GM12872 (cell line): ENCODE results near the gene NPNT.

ENCODE experiments used
- TF ChIP-seq, protein P1 (sequence below): IDR thresholded peaks from 3 replicates; pipeline ENCODE4 v1.5.1; 2011; ENCODE audit warnings: low read depth, mild to moderate bottlenecking, low read length, moderate library complexity; ENCODE audit not compliant: insufficient read depth

Gene NPNT

DNA sequence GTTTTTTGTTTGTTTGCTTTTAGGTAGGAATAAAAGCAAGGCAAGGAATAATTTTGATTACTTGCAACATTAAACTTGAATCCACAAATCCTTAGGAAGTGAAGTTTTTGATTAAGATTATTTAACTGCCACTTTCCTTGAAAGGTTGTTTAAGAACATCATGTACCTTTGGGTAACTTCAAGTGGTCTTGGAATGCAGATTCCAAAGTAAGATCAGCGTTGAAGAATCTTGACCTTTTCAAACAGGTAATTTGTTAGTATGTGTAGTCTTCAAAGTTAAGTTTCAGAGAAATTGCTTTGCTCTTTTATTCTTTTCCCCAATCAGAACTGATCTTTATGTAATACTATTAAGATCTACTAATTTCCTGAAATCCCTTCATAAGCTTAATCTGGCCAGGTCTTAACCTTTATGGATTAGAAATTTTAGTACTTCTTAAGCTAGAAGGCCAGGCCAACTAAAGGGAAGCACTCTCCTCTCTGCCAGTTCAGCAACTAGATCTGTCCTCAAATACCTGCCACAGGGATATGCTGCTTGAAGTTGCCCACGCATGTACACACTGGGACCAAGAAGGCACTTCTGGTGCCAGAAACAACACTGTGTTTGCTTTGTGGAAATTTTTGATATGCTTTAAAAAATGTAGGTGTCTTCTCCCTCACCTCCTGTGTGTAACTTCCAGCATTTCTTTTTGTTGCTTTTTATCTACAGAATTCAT, 7.4 kb downstream of the NPNT start:
- TF ChIP-seq, protein P1, sequence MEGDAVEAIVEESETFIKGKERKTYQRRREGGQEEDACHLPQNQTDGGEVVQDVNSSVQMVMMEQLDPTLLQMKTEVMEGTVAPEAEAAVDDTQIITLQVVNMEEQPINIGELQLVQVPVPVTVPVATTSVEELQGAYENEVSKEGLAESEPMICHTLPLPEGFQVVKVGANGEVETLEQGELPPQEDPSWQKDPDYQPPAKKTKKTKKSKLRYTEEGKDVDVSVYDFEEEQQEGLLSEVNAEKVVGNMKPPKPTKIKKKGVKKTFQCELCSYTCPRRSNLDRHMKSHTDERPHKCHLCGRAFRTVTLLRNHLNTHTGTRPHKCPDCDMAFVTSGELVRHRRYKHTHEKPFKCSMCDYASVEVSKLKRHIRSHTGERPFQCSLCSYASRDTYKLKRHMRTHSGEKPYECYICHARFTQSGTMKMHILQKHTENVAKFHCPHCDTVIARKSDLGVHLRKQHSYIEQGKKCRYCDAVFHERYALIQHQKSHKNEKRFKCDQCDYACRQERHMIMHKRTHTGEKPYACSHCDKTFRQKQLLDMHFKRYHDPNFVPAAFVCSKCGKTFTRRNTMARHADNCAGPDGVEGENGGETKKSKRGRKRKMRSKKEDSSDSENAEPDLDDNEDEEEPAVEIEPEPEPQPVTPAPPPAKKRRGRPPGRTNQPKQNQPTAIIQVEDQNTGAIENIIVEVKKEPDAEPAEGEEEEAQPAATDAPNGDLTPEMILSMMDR, result no peak

DNA sequence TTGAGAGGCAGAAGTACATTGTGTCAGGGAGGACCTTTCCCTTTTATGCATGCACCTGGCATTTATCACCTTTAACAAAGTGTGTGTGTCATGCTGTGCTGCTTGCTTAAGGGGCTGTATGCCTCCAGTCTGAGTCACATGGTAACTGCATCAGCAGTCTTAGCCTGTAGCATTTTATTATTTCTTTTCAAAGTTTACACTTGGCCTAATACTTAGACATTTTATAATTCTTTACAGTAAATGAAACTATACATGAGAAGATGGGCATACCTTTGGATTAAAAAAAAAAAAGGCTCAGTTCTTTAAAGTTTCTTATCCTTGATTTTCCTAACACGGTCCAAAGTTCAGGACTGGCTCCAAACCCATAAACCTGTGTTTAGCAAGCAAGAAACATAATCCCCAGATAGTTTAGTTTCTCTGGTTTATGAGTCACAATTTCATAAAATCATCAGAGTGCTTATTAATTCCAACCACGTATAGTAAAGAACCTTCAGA, 14.6 kb downstream of the NPNT start:
- TF ChIP-seq, protein P1, result no peak

DNA sequence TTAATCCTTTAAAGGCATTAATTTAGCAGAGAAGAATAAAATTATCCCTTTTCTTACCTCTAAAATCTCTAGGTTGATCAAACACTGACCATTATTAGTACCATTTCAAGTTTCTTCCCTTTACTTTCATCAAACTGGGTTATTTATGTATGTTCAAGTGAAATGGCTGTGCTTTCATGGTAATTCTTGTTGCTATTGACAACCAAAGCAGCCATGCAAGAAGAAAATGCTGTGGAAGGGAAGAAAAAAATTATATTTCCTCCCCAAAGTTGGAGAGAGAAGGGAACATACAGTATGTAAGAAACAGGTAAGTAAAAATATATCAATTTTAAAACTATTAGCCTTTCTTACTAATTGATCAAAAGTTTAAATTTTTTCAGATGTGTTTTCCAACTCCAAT, 16.2 kb downstream of the NPNT start:
- TF ChIP-seq, protein P1, result no peak

DNA sequence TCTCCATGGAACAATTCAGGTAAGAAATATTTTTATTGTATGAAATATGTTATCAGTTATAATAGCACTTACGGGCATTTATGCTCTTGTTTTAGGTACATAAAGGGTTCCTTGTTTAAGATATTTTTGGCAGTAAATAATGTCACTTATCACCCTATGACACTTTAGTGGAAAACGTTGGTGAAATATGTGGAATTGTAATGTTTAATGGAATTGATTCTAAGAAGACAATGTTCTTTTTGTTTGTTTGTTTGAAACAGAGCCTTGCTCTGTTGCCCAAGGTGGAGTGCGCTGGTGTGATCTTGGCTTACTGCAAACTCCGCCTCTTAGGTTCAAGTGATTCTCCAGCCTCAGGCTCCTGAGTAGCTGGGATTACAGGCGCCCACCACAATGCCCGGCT, 17.4 kb downstream of the NPNT start:
- TF ChIP-seq, protein P1, result no peak

DNA sequence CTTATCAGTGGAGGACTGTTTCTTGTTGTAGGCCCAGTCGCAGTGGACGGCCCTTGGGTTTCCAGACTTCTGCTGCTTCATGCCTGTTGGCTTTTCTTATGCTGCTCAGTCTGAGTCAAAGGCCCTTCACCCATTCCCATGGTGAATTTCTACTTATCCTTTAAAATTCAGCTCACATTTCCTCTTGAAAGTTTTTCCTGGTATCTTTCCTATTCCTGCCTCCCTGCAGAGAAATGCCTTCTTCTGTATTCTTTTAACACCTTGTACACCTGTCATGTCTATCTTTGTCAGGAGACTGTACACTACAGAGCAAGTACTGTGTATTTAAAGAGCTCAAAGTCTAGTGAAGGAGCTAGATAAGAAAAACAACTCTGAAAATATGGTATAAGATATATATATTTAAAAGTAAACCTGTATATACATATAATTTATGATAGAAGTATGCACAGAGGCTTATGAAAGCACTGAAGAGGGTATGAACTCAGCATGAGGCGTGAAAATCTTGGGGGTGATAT, 22.0 kb downstream of the NPNT start:
- TF ChIP-seq, protein P1, result no peak

DNA sequence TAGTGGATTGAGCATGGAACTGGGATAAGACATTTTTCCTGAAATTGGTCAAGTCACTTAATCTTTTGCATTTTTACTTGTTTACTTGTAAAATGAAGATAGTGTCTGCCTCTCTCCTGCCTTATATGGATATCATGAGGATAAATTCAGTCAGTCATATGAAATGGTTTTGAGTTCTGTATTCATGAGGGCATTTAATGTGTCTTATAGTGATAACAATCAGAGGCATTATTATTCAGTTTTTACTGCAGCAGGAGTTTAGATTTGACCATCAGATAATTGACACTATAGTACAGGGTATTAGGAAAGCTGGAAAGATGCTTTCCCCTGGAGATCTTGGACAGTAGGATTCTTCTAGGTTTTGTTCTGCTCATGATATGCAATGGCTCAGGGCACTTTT, 26.0 kb downstream of the NPNT start:
- TF ChIP-seq, protein P1, result no peak

DNA sequence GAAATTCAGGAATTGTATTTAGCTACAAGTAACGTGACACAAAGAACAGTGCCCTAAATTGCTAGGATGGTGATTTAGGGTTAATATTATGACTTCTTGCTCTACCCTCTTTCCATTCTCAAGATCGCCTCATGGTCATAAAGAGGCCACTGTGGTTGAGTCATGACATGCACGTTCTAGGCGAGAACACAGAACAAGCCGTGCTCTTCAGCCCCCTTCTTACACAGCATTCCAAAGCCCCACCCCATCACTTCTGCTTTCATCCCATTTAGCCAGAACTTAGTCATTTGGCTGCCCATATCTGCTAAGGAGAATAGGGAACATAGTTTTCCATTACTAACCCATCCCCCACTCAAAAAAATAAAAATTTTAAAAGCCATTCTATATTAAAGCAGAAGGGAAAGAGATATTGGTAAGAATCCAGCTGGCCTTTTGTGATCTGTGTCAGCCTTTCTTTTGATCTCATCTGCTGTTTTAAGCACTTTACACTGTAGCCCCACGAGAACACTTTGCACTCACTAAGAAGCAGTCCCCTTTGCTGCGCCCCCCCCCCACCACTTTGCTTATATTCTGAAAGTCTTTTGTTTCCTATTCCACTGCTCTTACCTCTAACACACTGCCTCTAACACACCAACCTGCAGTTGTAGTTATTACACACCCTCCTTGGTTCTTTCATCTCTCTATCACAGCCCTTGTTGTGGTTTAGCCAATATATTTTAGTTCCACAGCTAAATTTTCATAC, 28.4 kb downstream of the NPNT start:
- TF ChIP-seq, protein P1, result no peak
